SK-N-SH treated with all-trans-retinoic acid at 6 μM for 48 hours (cell line): Measurements from ENCODE around the gene TNS3.

Experiments
- ARNTL ChIP-seq: fragments of 450-650 bp; formaldehyde crosslinking; IDR thresholded peaks from 2 replicates; pipeline ENCODE4 v1.5.0; 2020; ENCODE audit warnings: low read depth, mild to moderate bottlenecking, moderate library complexity, borderline replicate concordance
- PPARA ChIP-seq: fragments of 250-450 bp; sonication (Bioruptor Pico); IDR thresholded peaks from 2 replicates; pipeline ENCODE4 v1.5.0; 2020; ENCODE audit warnings: mild to moderate bottlenecking, borderline replicate concordance
- SNAI2 ChIP-seq: fragments of 250-450 bp; sonication (Bioruptor Pico); IDR thresholded peaks from 2 replicates; pipeline ENCODE4 v1.5.0; 2020; ENCODE audit warnings: mild to moderate bottlenecking, moderate library complexity
- ZNF565 ChIP-seq: fragments of 450-650 bp; formaldehyde crosslinking; conservative IDR thresholded peaks from 2 replicates; pipeline ENCODE4 v1.5.0; 2020; ENCODE audit warnings: low read depth, mild to moderate bottlenecking, moderate library complexity

DNA sequence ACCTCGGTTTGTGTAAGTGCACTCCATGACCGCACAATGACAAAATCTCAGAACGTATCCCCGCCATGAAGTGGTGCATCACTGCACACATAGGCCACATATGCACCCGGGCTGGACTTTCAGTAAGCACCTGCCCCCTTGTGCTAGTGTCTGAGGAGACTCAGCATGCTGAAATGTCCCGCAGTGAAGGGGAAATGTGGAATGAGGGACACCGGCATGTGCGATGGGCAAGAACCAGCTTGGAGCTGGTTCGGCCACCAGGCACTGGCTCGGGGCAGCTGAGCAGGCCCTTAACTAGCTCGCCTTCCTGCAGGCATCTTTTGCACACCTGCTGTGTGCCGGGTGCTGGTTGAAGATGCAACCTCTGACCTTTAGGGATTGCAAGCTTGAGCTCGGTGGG, 49.8 kb upstream of the TNS3 start:
- TF ChIP-seq SNAI2, result no peak
- TF ChIP-seq PPARA (CRISPR knock-in tag), result no peak
- TF ChIP-seq ARNTL (CRISPR knock-in tag), result no peak
- no peak for TF ChIP-seq ZNF565 (CRISPR knock-in tag)
